Heart right ventricle (tissue), 16 donors: ENCODE data around the gene SHISA4. TPM values are rescaled to one million over a fixed set of nuclear protein-coding genes. Genes with fewer than 3 reads are reported as not detected.

Source experiments
- ATAC-seq, 8 donors: fragments of 200-7000 bp; cut with Tn5 transposase; one replicate each; pipeline ENCODE4 v1.9.1; 2020; ENCODE audit warnings: mild to moderate bottlenecking in 8 of 8, moderate library complexity in 8 of 8, moderate number of reproducible peaks in 1 of 8
- DNase-seq, 2 donors: peaks; one replicate each; pipeline ENCODE4 v3.0.0-alpha.2; 2020
- H3K27ac ChIP-seq, 10 donors: fragments of 200-600 bp; sonication (generic) in 2 of 10; one replicate each; pipeline versions ENCODE4 v1.5.0 to v1.8.0; 2020 to 2022; ENCODE audit warnings: mild to moderate bottlenecking in 3 of 10
- H3K27me3 ChIP-seq, 7 donors: fragments of 200-600 bp; one replicate each; pipeline ENCODE4 v1.8.0; 2021 to 2022; ENCODE audit warnings: mild to moderate bottlenecking in 2 of 7
- H3K36me3 ChIP-seq, 9 donors: fragments of 200-600 bp; sonication (generic) in 1 of 9; one replicate each; pipeline versions ENCODE4 v1.5.0 to v1.8.0; 2020 to 2022; ENCODE audit warnings: mild to moderate bottlenecking in 2 of 9
- H3K4me1 ChIP-seq, 9 donors: fragments of 200-600 bp; sonication (generic) in 1 of 9; one replicate each; pipeline versions ENCODE4 v1.5.0 to v1.8.0; 2020 to 2022; ENCODE audit warnings: mild to moderate bottlenecking in 4 of 9
- H3K4me3 ChIP-seq, 10 donors: fragments of 200-600 bp; sonication (generic) in 2 of 10; one replicate each; pipeline versions ENCODE4 v1.5.0 to v1.8.0; 2020 to 2022; ENCODE audit warnings: mild to moderate bottlenecking in 7 of 10, moderate library complexity in 2 of 10
- H3K9me3 ChIP-seq, 11 donors: fragments of 200-600 bp in 10 of 11; sonication (generic) in 2 of 11; one replicate each; pipeline versions ENCODE4 v1.5.0 to v1.8.0; 2013 to 2022; ENCODE audit warnings: mild to moderate bottlenecking in 2 of 11, control low read depth in 1 of 11, moderate library complexity in 1 of 11
- CTCF ChIP-seq, 9 donors: fragments of 200-600 bp; sonication (generic) in 2 of 9; IDR thresholded peaks; one replicate each; pipeline versions ENCODE4 v1.5.0 to v1.8.0; 2021 to 2022; ENCODE audit warnings: antibody characterized with exemption in 9 of 9, mild to moderate bottlenecking in 5 of 9, moderate library complexity in 1 of 9
- WGBS, 2 donors: extraction: QIAGEN DNeasy Blood & Tissue Kit; methylation state at CpG; one replicate each; pipeline ENCODE4 v1.1.7; 2013; ENCODE audit warnings: inconsistent platforms in 1 of 2; 5-methylcytosine and 5-hydroxymethylcytosine counted together
- intact Hi-C, 10 donors: fragments of 100-400 bp; cut with DNase I; formaldehyde crosslinking; loops; one replicate each; pipeline versions ENCODE4 v1.11.1 to v1.14.2; 2022
- microRNA-seq, 2 donors: library from miRNA; unstranded; fragments of <30 nt; microRNA quantifications; one replicate each; pipeline ENCODE4 v1.2.0, GENCODE V29; 2021
- polyA plus RNA-seq, 2 donors: library from polyadenylated mRNA; stranded (reverse); fragments of 200-250 nt; gene quantifications; one replicate each; pipeline ENCODE4 v1.2.3, GENCODE V29; 2013
- total RNA-seq, 10 donors: library from RNA; stranded (reverse); fragmentation: NEBNext Ultra II Directional in 3 of 10; extraction: Animal tissue kit (Norgen Biotek cat#: 25700) in 3 of 10; gene quantifications; one replicate each; pipeline versions ENCODE4 v1.2.1 to v1.2.4, GENCODE V29; 2021 to 2023
- donor health status: Arrhythmogenic right ventricular cardiomyopathy.
- donor health status: ischemic (EF 13 %, LVEDD 7.1; RV severe dilation, severe dysfunction).
- donor health status: healthy with polysubstance abuse.
- donor health status: DM: no; HTN: yes; CAD: no.
- donor health status: DM: no; HTN: no; CAD: no.
- donor health status: ischemic (EF 25% LVEDD 6.9; RV normal size, moderate dysfunction).
- donor health status: ischemic (EF 25% LVEDD 5.7; RV mildly dilated, moderate dysfunction).
- donor health status: healthy.
- donor health status: DM: yes; HTN: yes; CAD: no.
- donor health status: Ischemic cardiomyopathy.
- donor health status: ischemic (EF 35%, LVEDD 5.7; RV mildly dilated, moderate dysfunction).
- donor health status: nonischemic (EF 11% LVEDD 7.7; RV severe dilation, severe dysfunction).
- donor health status: DM: yes; HTN: yes; CAD: no.
- donor health status: PGD.
- donor health status: ischemic (EF 29% LVEDD 5.4; RV normal size, mild dysfunction).
- donor health status: nonischemic (EF 23%, LVEDD 6.1; RV moderate dilation, normal function).

SHISA4 gene
- total and polyA plus RNA-seq, 12 donors, result 72.6 to 214 (median 122) TPM

DNA sequence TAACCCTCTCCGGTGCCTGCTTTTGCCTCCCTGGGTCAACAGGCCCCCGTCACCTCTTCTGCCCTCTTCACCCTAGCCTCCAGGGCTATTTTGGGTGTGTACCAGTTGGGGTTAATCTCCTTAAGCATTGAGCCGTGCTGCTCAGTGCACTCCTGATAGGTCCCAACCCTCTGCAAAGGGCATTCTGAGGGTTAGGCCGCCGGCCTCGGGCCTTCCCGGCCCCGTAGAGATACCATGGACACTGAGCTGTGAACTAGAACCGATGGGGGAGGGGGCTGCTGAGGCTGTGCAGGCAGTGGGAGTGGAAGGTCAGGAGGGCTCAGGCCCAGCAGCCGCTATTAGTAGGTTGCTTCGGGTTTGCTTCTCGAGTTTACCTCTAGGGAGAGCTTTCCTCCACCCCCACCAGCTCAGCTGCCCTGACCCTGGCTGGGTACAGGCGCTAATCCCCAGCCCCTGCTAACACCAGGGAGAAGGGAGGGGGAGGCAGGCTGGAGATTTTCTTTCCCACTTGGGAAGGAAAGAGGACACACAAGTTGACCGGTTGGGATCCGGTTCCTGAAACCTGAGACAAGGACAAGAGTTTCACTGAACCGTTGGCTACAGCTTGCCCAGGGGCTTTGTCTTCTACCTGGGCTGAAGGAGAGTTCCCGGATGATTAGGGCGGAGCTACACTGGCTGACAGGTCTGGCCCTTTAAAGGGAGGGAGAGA, 52.9 kb downstream of the SHISA4 start:
- Histone ChIP-seq H3K27ac (peak overlapping the region in 4 of 10 donors; percentile 35 to 60 (median 48)), H3K4me3 (peak overlapping the region in 5 of 10 donors; percentile 12 to 30 (median 26)), H3K4me1 (peaks cover 0 to 52% (median 6%) of the 10 kb centered on the region in 9 donors), H3K9me3 (no peaks in the 10 kb centered on the region), H3K36me3 (no peaks in the 10 kb centered on the region), H3K27me3 (peaks cover 0 to 24% (median 0%) of the 10 kb centered on the region in 7 donors)
- no peak for TF ChIP-seq CTCF (IDR thresholded peaks at IDR 0.05)
- intact Hi-C loops, result loop anchor here in 1 of 10 donors (10.0 kb wide), 1 partner anchor 47 kb away; no protein-coding TSS in a partner anchor
- peak in 1 of 8 donors; percentile 32 for ATAC-seq
- DNase-seq, result no peak
- WGBS, 2 donors, result 47 to 48% methylated on average over 18 of the region's 18 CpGs

GRCh38 chr1:201942129-201942495, 53.4 kb downstream of the SHISA4 start:
- H3K27ac ChIP-seq, result peak overlapping the region in 3 of 10 donors; percentile 35 to 60 (median 58)
- no peak for ATAC-seq
- peaks cover 0 to 56% (median 6%) of the 10 kb centered on the region in 9 donors for H3K4me1 ChIP-seq
- peak overlapping the region in 3 of 10 donors; percentile 24 to 30 (median 27) for H3K4me3 ChIP-seq
- no peak for DNase-seq
- intact Hi-C loops, result loop anchor here in 1 of 10 donors (10.0 kb wide), 1 partner anchor 47 kb away; no protein-coding TSS in a partner anchor
- no peaks in the 10 kb centered on the region for H3K9me3 ChIP-seq
- TF ChIP-seq CTCF (IDR thresholded peaks at IDR 0.05), result no peak
- 94 to 95% methylated on average over 1 of the region's 1 CpG for WGBS, 2 donors
- no peaks in the 10 kb centered on the region for H3K36me3 ChIP-seq
- peaks cover 0 to 29% (median 0%) of the 10 kb centered on the region in 7 donors for H3K27me3 ChIP-seq

Small RNA genes lying within 50 kb of the gene (microRNA-seq; reads per million reads assigned to microRNA genes)
- 0 reads per million in 2 donors for gene MIR6739

Other genes starting within 250 kb of the SHISA4 start
- gene IPO9, start 59.7 kb upstream of the SHISA4 start, total RNA-seq, result 10 to 100 TPM; 21.9 to 31.4 (median 27.2) TPM
- gene IPO9, start 59.7 kb upstream of the SHISA4 start, polyA plus RNA-seq, result 10 to 100 TPM; 12.0 to 12.9 TPM
- 10 to 100 TPM in 4 of 10 donors, 1 to 10 TPM in 6; 3.6 to 15.2 (median 9.6) TPM for gene LMOD1, start 57.6 kb downstream of the SHISA4 start, total RNA-seq
- 10 to 100 TPM in 1 of 2 donors, 1 to 10 TPM in 1; 9.9 to 22.7 TPM for gene LMOD1, start 57.6 kb downstream of the SHISA4 start, polyA plus RNA-seq
- 100 to 1,000 TPM in 2 of 10 donors, 10 to 100 TPM in 8; 71.1 to 113 (median 88.9) TPM for gene TIMM17A, start 66.6 kb downstream of the SHISA4 start, total RNA-seq
- 100 to 1,000 TPM in 1 of 2 donors, 10 to 100 TPM in 1; 49.7 to 105 TPM for gene TIMM17A, start 66.6 kb downstream of the SHISA4 start, polyA plus RNA-seq
- 10 to 100 TPM; 11.1 to 27.4 (median 15.7) TPM for gene RNPEP, start 93.8 kb downstream of the SHISA4 start, total RNA-seq
- gene RNPEP, start 93.8 kb downstream of the SHISA4 start, polyA plus RNA-seq, result 10 to 100 TPM; 13.8 to 24.0 TPM
- gene ELF3, start 121.7 kb downstream of the SHISA4 start, total RNA-seq, result 100 to 1,000 TPM in 1 of 10 donors, 10 to 100 TPM in 1, 1 to 10 TPM in 3, under 1 TPM in 3, not detected in 2; 0.09 to 255 (median 1.4) TPM
- 1 to 10 TPM in 1 of 2 donors, under 1 TPM in 1; 0.51 to 2.7 TPM for gene ELF3, start 121.7 kb downstream of the SHISA4 start, polyA plus RNA-seq
- gene GPR37L1, start 234.0 kb downstream of the SHISA4 start, total RNA-seq, result under 1 TPM in 4 of 10 donors, not detected in 6; 0.04 to 0.20 (median 0.06) TPM
- gene GPR37L1, start 234.0 kb downstream of the SHISA4 start, polyA plus RNA-seq, result under 1 TPM in 1 of 2 donors, not detected in 1; 0.03 TPM